ENCODE data around the gene UGT2B11. TPM values are rescaled to one million over a fixed set of nuclear protein-coding genes. Genes with fewer than 3 reads are reported as not detected.

UGT2B11 gene
- total and polyA plus RNA-seq, 2 donors (not counting 1 experiment from before 2014, with no cell fraction given), result not detected

GRCh38 chr4:69156913-69157312, 57.6 kb downstream of the UGT2B11 start:
- no peak overlapping the region for H3K4me3 Mint-ChIP-seq
- Histone ChIP-seq H3K4me3 (ENCODE audit: control extremely low read depth in 1 of 5, extremely low read depth in 1 of 5, insufficient read depth in 1 of 5, low read depth in 2 of 5, low read length in 4 of 5) (no peak overlapping the region), H4K20me1 (ENCODE audit: control insufficient read depth, insufficient read depth, low read length, poor library complexity, severe bottlenecking) (no peaks in the 10 kb centered on the region), H3K4me2 (replicated peaks; ENCODE audit: low read depth, low read length, poor library complexity, severe bottlenecking) (no peak overlapping the region), H3K9me3 (ENCODE audit: control extremely low read depth in 1 of 3, control insufficient read depth in 2 of 3, insufficient read depth in 1 of 3, low read length in 2 of 3) (no peaks in the 10 kb centered on the region), H3K27ac (ENCODE audit: low read length in 2 of 2) (no peak overlapping the region), H3K36me3 (replicated peaks in 1 of 2; ENCODE audit: control extremely low read depth in 1 of 2, control insufficient read depth in 1 of 2, extremely low read depth in 1 of 2, insufficient read depth in 2 of 2, low read length in 1 of 2) (no peaks in the 10 kb centered on the region), H3K9ac (ENCODE audit: low read length) (no peak overlapping the region), H3K4me1 (ENCODE audit: control insufficient read depth in 2 of 2, insufficient read depth in 2 of 2, low read length in 2 of 2) (no peaks in the 10 kb centered on the region), H3K79me2 (ENCODE audit: control insufficient read depth, insufficient read depth, low read length) (no peaks in the 10 kb centered on the region), H3K27me3 (replicated peaks in 1 of 4; ENCODE audit: control extremely low read depth in 1 of 4, control insufficient read depth in 3 of 4, insufficient read depth in 4 of 4, low read length in 3 of 4) (no peaks in the 10 kb centered on the region), H2AFZ (ENCODE audit: insufficient read depth, low read depth, low read length, poor library complexity, severe bottlenecking) (no peak overlapping the region)
- TF ChIP-seq EZH2 (IDR thresholded peaks at IDR 0.05; ENCODE audit: borderline replicate concordance, insufficient read depth, low read depth, low read length, poor library complexity, severe bottlenecking), result no peak
- TF ChIP-seq, protein P1, sequence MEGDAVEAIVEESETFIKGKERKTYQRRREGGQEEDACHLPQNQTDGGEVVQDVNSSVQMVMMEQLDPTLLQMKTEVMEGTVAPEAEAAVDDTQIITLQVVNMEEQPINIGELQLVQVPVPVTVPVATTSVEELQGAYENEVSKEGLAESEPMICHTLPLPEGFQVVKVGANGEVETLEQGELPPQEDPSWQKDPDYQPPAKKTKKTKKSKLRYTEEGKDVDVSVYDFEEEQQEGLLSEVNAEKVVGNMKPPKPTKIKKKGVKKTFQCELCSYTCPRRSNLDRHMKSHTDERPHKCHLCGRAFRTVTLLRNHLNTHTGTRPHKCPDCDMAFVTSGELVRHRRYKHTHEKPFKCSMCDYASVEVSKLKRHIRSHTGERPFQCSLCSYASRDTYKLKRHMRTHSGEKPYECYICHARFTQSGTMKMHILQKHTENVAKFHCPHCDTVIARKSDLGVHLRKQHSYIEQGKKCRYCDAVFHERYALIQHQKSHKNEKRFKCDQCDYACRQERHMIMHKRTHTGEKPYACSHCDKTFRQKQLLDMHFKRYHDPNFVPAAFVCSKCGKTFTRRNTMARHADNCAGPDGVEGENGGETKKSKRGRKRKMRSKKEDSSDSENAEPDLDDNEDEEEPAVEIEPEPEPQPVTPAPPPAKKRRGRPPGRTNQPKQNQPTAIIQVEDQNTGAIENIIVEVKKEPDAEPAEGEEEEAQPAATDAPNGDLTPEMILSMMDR (IDR thresholded peaks at IDR 0.05), result no peak
- CTCF ChIA-PET, result no interaction called here
- POLR2A ChIA-PET, result no interaction called here
- H3K27me3 Mint-ChIP-seq, result no peaks in the 10 kb centered on the region
- ATAC-seq (ENCODE audit: low read depth) (no peak), DNase-seq (no peak)
- intact Hi-C loops (cut with micrococcal nuclease), result no loop called here
- H3K9me3 Mint-ChIP-seq (ENCODE audit: insufficient read depth), result no peaks in the 10 kb centered on the region
- H3K4me1 Mint-ChIP-seq, result no peaks in the 10 kb centered on the region
- no peak overlapping the region for H3K27ac Mint-ChIP-seq
- WGBS (ENCODE audit: insufficient coverage), result 83% methylated on average over 2 of the region's 2 CpGs

GRCh38 chr4:69154021-69154420, 60.5 kb downstream of the UGT2B11 start:
- H3K79me2 ChIP-seq (ENCODE audit: control insufficient read depth, insufficient read depth, low read length), result no peaks in the 10 kb centered on the region
- no CpG with 5 or more reads among the region's 4 CpGs for WGBS (ENCODE audit: insufficient coverage)
- no peak overlapping the region for H3K4me2 ChIP-seq (replicated peaks; ENCODE audit: low read depth, low read length, poor library complexity, severe bottlenecking)
- H3K9ac ChIP-seq (ENCODE audit: low read length), result no peak overlapping the region
- ChIA-PET POLR2A (no interaction called here), CTCF (no interaction called here)
- no peak overlapping the region for H3K4me3 Mint-ChIP-seq
- DNase-seq, result no peak
- no peaks in the 10 kb centered on the region for H3K9me3 ChIP-seq (ENCODE audit: control extremely low read depth in 1 of 3, control insufficient read depth in 2 of 3, insufficient read depth in 1 of 3, low read length in 2 of 3)
- TF ChIP-seq EZH2 (IDR thresholded peaks at IDR 0.05; ENCODE audit: borderline replicate concordance, insufficient read depth, low read depth, low read length, poor library complexity, severe bottlenecking), result no peak
- TF ChIP-seq, protein P1 (IDR thresholded peaks at IDR 0.05), result no peak
- ATAC-seq (ENCODE audit: low read depth), result no peak
- H3K27me3 Mint-ChIP-seq, result no peaks in the 10 kb centered on the region
- H3K27me3 ChIP-seq (replicated peaks in 1 of 4; ENCODE audit: control extremely low read depth in 1 of 4, control insufficient read depth in 3 of 4, insufficient read depth in 4 of 4, low read length in 3 of 4), result no peaks in the 10 kb centered on the region
- H3K27ac Mint-ChIP-seq, result no peak overlapping the region
- H3K9me3 Mint-ChIP-seq (ENCODE audit: insufficient read depth), result no peaks in the 10 kb centered on the region
- no peaks in the 10 kb centered on the region for H3K4me1 Mint-ChIP-seq
- intact Hi-C loops (cut with micrococcal nuclease), result no loop called here
- no peak overlapping the region for H2AFZ ChIP-seq (ENCODE audit: insufficient read depth, low read depth, low read length, poor library complexity, severe bottlenecking)
- H3K27ac ChIP-seq (ENCODE audit: low read length in 2 of 2), result no peak overlapping the region
- H4K20me1 ChIP-seq (ENCODE audit: control insufficient read depth, insufficient read depth, low read length, poor library complexity, severe bottlenecking), result no peaks in the 10 kb centered on the region
- H3K4me3 ChIP-seq (ENCODE audit: control extremely low read depth in 1 of 5, extremely low read depth in 1 of 5, insufficient read depth in 1 of 5, low read depth in 2 of 5, low read length in 4 of 5), result no peak overlapping the region
- no peaks in the 10 kb centered on the region for H3K36me3 ChIP-seq (replicated peaks in 1 of 2; ENCODE audit: control extremely low read depth in 1 of 2, control insufficient read depth in 1 of 2, extremely low read depth in 1 of 2, insufficient read depth in 2 of 2, low read length in 1 of 2)
- no peaks in the 10 kb centered on the region for H3K4me1 ChIP-seq (ENCODE audit: control insufficient read depth in 2 of 2, insufficient read depth in 2 of 2, low read length in 2 of 2)

Other genes starting within 250 kb of the UGT2B11 start
- gene UGT2B7, start 118.3 kb downstream of the UGT2B11 start, total RNA-seq, result not detected in 2 replicates
- not detected in 2 replicates for gene UGT2B7, start 118.3 kb downstream of the UGT2B11 start, polyA plus RNA-seq
- not detected in 2 replicates for gene UGT2B28, start 65.7 kb upstream of the UGT2B11 start, total RNA-seq
- gene UGT2B28, start 65.7 kb upstream of the UGT2B11 start, polyA plus RNA-seq, result not detected in 2 replicates